Lower lobe of right lung (tissue), 2 donors: ENCODE measurements around the gene EFCC1. TPM values are rescaled to one million over a fixed set of nuclear protein-coding genes. Genes with fewer than 3 reads are reported as not detected.

Experiments
- ATAC-seq, 2 donors: fragments of 200-7000 bp; cut with Tn5 transposase; one replicate each; pipeline ENCODE4 v1.9.1; 2020 to 2022; ENCODE audit warnings: mild to moderate bottlenecking in 2 of 2, moderate library complexity in 2 of 2
- DNase-seq: peaks from one replicate; pipeline ENCODE4 v3.0.0-alpha.2; 2020
- H3K27ac ChIP-seq: fragments of 200-600 bp; one replicate; pipeline ENCODE4 v1.8.0; 2022
- H3K27me3 ChIP-seq: fragments of 200-600 bp; one replicate; pipeline ENCODE4 v1.8.0; 2022; ENCODE audit warnings: low read depth
- H3K36me3 ChIP-seq: fragments of 200-600 bp; one replicate; pipeline ENCODE4 v1.8.0; 2022; ENCODE audit warnings: mild to moderate bottlenecking
- H3K4me1 ChIP-seq: fragments of 200-600 bp; one replicate; pipeline ENCODE4 v1.8.0; 2022
- H3K4me3 ChIP-seq: fragments of 200-600 bp; one replicate; pipeline ENCODE4 v1.8.0; 2022; ENCODE audit warnings: mild to moderate bottlenecking
- H3K9me3 ChIP-seq: fragments of 200-600 bp; one replicate; pipeline ENCODE4 v1.8.0; 2022
- CTCF ChIP-seq: fragments of 200-600 bp; IDR thresholded peaks from one replicate; pipeline ENCODE4 v1.8.0; 2022; ENCODE audit warnings: antibody characterized with exemption, mild to moderate bottlenecking
- intact Hi-C: fragments of 100-400 bp; cut with DNase I; formaldehyde crosslinking; loops from one replicate; pipeline ENCODE4 v1.11.0; 2022
- total RNA-seq: library from RNA; stranded (reverse); fragmentation: NEBNext Ultra II Directional; extraction: Animal tissue kit (Norgen Biotek cat#: 25700); gene quantifications from one replicate; pipeline ENCODE4 v1.2.1, GENCODE V29; 2021
- donor health status: DM: no; HTN: yes; CAD: no; lungs with severe emphysema.

Gene EFCC1
- total RNA-seq, 1 donor from 2014 or later = 12.1 TPM

DNA sequence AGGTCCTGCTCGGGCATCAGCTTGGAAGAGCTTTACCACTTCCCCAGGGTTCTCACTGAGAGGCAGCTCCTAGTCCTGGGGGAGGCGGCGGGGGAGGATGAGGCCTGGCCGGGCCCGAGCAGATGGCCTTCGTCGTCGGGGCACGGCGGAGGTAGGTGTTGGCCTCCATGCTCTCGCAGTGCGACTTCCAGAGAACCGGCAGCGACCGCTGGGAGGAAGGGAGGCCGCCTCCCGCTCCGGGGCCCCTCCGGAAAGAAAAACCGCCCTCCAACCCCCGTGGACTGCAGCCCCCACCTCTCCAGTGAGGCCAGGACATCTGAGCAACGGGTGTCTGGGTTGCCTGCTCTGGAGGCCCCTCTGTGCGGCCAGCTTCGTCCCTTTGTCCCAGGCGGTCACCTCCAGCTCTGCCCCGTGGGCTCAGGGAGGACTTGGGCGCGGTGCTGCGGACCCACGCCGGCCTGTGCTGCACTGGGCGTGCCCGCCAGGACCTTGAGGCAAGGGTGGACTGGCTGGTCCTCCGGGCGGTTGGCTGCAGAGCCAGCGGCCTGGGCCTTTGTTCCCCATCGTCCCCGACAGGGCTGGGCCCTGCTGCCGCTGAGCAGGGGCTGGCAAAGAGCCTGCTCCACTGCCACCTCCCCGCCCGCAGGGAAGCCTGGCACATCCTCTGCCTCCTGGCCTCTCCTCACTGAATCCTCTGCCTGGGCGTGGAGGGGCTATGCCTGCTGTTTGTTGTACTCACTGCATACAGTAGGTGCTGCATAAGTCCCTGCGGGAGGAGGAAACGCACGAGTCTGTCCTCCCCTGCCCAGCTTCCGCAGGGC lies 45.8 kb downstream of the EFCC1 start:
- H3K4me3 ChIP-seq = no peak overlapping the region
- no peaks in the 10 kb centered on the region for H3K9me3 ChIP-seq
- intact Hi-C loops = loop anchor here (10.0 kb wide), 1 partner anchor 72 kb away; no protein-coding TSS in a partner anchor
- peaks cover 21% of the 10 kb centered on the region for H3K4me1 ChIP-seq
- TF ChIP-seq CTCF = no peak
- ATAC-seq (no peak), DNase-seq (no peak)
- peaks cover 6% of the 10 kb centered on the region for H3K27me3 ChIP-seq
- no peaks in the 10 kb centered on the region for H3K36me3 ChIP-seq
- H3K27ac ChIP-seq = no peak overlapping the region

DNA sequence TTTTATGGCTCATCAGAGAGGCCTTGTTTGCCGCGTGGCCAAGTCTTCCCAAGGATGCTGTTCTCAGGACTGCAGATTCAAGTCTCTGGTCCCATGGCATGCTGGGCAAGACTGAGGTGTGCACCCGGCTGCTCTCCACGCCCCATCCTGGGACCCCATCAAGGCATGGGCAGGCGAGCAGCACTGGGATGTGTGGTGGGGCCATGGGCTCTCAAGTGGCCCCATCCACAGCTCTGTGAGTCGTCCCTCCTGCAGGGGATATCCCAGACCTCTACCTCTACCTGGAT lies 46.4 kb downstream of the EFCC1 start:
- H3K4me1 ChIP-seq = peaks cover 26% of the 10 kb centered on the region
- H3K4me3 ChIP-seq = no peak overlapping the region
- H3K27ac ChIP-seq = no peak overlapping the region
- peaks cover 6% of the 10 kb centered on the region for H3K27me3 ChIP-seq
- no peaks in the 10 kb centered on the region for H3K36me3 ChIP-seq
- TF ChIP-seq CTCF = no peak
- DNase-seq = no peak
- intact Hi-C loops = loop anchor here (10.0 kb wide), 1 partner anchor 73 kb away; no protein-coding TSS in a partner anchor
- H3K9me3 ChIP-seq = no peaks in the 10 kb centered on the region
- ATAC-seq = no peak

DNA sequence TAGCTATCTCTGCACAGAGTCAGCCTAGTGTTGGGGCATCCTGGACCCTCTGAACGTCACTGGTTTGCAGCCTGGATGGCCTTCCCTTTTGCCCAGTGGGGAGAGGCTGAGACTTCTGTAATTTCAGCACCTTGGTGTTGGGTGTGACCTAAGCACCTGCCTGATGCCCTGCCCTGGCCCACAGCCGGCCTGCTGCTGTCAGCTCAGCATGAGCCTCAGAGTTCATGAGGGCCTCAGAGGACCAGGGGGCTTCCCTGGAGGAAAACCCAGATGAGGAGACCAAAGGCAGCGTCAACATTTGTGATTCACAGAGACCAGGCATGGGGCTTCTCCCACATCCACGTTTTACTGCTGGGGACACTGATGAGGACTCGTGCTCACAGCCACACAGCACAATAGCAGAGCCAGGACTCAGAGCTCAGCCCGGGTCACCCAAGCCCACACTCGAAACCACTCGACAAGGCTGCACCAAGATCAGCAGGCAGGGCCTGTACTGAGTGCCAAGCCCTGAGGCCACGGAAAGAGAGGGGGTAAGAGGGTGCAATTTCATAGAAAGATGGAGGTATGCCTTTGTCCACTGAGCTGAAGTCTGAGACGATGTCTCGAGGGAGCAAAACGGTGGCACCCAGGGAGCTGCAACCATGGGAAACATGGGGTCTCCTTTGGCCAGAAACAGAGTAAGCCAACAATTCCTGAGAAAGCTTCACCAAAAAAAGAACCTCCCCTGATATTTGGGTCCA lies 49.6 kb downstream of the EFCC1 start:
- intact Hi-C loops = no loop called here
- Histone ChIP-seq H3K27ac (no peak overlapping the region), H3K27me3 (peaks cover 6% of the 10 kb centered on the region), H3K4me1 (peaks cover 40% of the 10 kb centered on the region), H3K36me3 (no peaks in the 10 kb centered on the region), H3K9me3 (no peaks in the 10 kb centered on the region), H3K4me3 (no peak overlapping the region)
- peak in 1 of 2 donors; percentile 16 for ATAC-seq
- peak; percentile 45 for DNase-seq
- no peak for TF ChIP-seq CTCF

DNA sequence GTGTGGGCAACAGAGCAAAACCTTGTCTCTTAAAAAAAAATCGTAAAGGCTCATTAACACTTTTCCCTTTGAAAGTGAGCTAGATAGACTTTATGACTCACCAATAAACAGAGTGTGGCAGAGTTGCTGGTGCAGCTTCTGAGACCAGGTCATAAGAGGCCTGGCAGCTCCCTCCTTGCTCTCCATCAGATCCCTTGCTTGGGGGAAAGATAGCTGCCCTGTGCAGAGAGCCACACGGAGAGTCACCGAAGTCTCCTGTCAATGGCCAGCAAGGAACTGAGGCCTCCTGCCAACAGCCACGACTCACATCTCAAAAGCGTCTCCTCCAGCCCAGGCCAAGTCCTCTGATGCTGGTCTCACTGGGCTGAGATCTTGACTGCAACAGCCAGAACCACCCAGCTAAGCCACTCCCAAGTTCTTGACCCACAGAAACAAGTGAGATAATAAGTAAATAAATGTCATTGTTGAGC lies 50.8 kb downstream of the EFCC1 start:
- H3K4me3 ChIP-seq = no peak overlapping the region
- peak; percentile 67 for DNase-seq
- no peaks in the 10 kb centered on the region for H3K27me3 ChIP-seq
- TF ChIP-seq CTCF = no peak
- H3K36me3 ChIP-seq = no peaks in the 10 kb centered on the region
- ATAC-seq = peak; percentile 75 to 77
- intact Hi-C loops = no loop called here
- H3K4me1 ChIP-seq = peaks cover 33% of the 10 kb centered on the region
- H3K27ac ChIP-seq = peak overlapping the region; percentile 61
- no peaks in the 10 kb centered on the region for H3K9me3 ChIP-seq

GRCh38 chr3:129052675-129053074 lies 51.6 kb downstream of the EFCC1 start:
- H3K4me1 ChIP-seq = peaks cover 33% of the 10 kb centered on the region
- intact Hi-C loops = no loop called here
- no peaks in the 10 kb centered on the region for H3K9me3 ChIP-seq
- H3K4me3 ChIP-seq = no peak overlapping the region
- peak overlapping the region; percentile 61 for H3K27ac ChIP-seq
- no peaks in the 10 kb centered on the region for H3K27me3 ChIP-seq
- ATAC-seq (peak; percentile 54 to 65), DNase-seq (peak; percentile 59)
- no peaks in the 10 kb centered on the region for H3K36me3 ChIP-seq
- no peak for TF ChIP-seq CTCF
